PC-9 (cell line): ENCODE data around the gene SCGB3A2.

ENCODE experiments used
- EZH2 ChIP-seq: fragments of 200-600 bp; sonication (generic); IDR thresholded peaks from 2 replicates; pipeline ENCODE4 v1.8.0; 2017; ENCODE audit warnings: antibody characterized with exemption, low read depth
- TF ChIP-seq, protein P1 (sequence below): fragments of 200-600 bp; sonication (generic); conservative IDR thresholded peaks from 2 replicates; pipeline ENCODE4 v1.6.1; 2017; ENCODE audit warnings: mixed run types, antibody characterized with exemption, mild to moderate bottlenecking, moderate library complexity

DNA sequence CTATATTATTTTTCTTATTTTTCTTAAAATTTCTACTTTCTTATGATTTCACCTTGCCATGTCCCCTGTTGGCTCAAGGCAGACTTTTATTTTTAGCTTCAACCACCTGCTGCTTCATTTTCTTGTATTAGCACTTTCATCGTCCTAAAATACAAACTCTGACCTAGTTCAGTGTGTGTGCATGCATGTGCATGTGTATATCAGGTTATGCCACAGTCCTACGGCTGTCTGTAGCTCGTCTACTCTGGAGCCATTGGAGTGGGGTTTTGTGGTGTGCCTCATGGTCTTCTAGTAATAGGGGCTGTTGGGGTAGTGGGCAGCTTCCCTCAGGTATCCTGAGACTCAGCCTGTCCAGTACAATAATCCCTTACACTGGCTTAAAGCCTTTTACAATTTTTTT lies 33.7 kb upstream of the SCGB3A2 start:
- TF ChIP-seq, protein P1, sequence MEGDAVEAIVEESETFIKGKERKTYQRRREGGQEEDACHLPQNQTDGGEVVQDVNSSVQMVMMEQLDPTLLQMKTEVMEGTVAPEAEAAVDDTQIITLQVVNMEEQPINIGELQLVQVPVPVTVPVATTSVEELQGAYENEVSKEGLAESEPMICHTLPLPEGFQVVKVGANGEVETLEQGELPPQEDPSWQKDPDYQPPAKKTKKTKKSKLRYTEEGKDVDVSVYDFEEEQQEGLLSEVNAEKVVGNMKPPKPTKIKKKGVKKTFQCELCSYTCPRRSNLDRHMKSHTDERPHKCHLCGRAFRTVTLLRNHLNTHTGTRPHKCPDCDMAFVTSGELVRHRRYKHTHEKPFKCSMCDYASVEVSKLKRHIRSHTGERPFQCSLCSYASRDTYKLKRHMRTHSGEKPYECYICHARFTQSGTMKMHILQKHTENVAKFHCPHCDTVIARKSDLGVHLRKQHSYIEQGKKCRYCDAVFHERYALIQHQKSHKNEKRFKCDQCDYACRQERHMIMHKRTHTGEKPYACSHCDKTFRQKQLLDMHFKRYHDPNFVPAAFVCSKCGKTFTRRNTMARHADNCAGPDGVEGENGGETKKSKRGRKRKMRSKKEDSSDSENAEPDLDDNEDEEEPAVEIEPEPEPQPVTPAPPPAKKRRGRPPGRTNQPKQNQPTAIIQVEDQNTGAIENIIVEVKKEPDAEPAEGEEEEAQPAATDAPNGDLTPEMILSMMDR, result no peak
- TF ChIP-seq EZH2, result no peak
